Naive B cell (primary cell): ENCODE measurements around the gene REV1. TPM values are rescaled to one million over a fixed set of nuclear protein-coding genes. Genes with fewer than 3 reads are reported as not detected.

Experiments used
- ATAC-seq, 2 donors: fragments of 150-1000 bp; cut with Tn5 transposase; 2 replicates each; pipeline ENCODE4 v1.10.0; 2021; ENCODE audit warnings: low read depth in 2 of 2, mild to moderate bottlenecking in 2 of 2, moderate library complexity in 2 of 2
- DNase-seq: peaks from one replicate; pipeline ENCODE4 v3.0.0; 2022
- H3K27ac Mint-ChIP-seq, 6 donors: one replicate each; pipeline ENCODE4 v1.8.0; 2020 to 2022; ENCODE audit warnings: mild to moderate bottlenecking in 6 of 6, mixed read lengths in 6 of 6, moderate library complexity in 5 of 6, inconsistent platforms in 2 of 6
- H3K27me3 Mint-ChIP-seq, 3 donors: one replicate each; pipeline ENCODE4 v1.8.0; 2021 to 2022; ENCODE audit warnings: mixed read lengths in 3 of 3, mild to moderate bottlenecking in 1 of 3
- H3K36me3 Mint-ChIP-seq, 2 donors: one replicate each; pipeline ENCODE4 v1.8.0; 2020 to 2022; ENCODE audit warnings: mixed read lengths in 2 of 2, inconsistent platforms in 1 of 2, mild to moderate bottlenecking in 1 of 2
- H3K4me1 Mint-ChIP-seq, 3 donors: one replicate each; pipeline ENCODE4 v1.8.0; 2020 to 2022; ENCODE audit warnings: mixed read lengths in 3 of 3, inconsistent platforms in 1 of 3, mild to moderate bottlenecking in 1 of 3, moderate library complexity in 1 of 3
- H3K4me3 Mint-ChIP-seq, 8 donors: one replicate each; pipeline ENCODE4 v1.8.0; 2020 to 2022; ENCODE audit warnings: mild to moderate bottlenecking in 8 of 8, mixed read lengths in 8 of 8, moderate library complexity in 8 of 8, inconsistent platforms in 2 of 8
- H3K9me3 Mint-ChIP-seq, 7 donors: one replicate each; pipeline ENCODE4 v1.8.0; 2020 to 2022; ENCODE audit warnings: mixed read lengths in 7 of 7, mild to moderate bottlenecking in 5 of 7, inconsistent platforms in 2 of 7, moderate library complexity in 1 of 7
- polyA plus RNA-seq, 6 donors: library from polyadenylated mRNA; unstranded; fragments of 300-500 nt; fragmentation: Illumina TruSeq; gene quantifications; one replicate each; pipeline ENCODE4 v1.2.3, GENCODE V29; 2021; ENCODE audit warnings: low read depth in 6 of 6

Gene REV1
- polyA plus RNA-seq, 6 donors from 2014 or later, result 14.7 to 25.8 (median 17.9) TPM

- DNase-seq (no peak), ATAC-seq (no peak)
- H3K27ac Mint-ChIP-seq, result peak overlapping the region in 1 of 6 donors; percentile 51
- peaks cover 28 to 45% (median 40%) of the 10 kb centered on the region in 3 donors for H3K27me3 Mint-ChIP-seq
- H3K9me3 Mint-ChIP-seq, result no peaks in the 10 kb centered on the region
- H3K4me3 Mint-ChIP-seq, result no peak overlapping the region
- no peaks in the 10 kb centered on the region for H3K36me3 Mint-ChIP-seq
- H3K4me1 Mint-ChIP-seq, result peaks cover 0 to 3% (median 0%) of the 10 kb centered on the region in 3 donors
Observed at GRCh38 chr2:99496021-99496420, 6.2 kb upstream of the REV1 start.

GRCh38 chr2:99495115-99495860 lies 5.5 kb upstream of the REV1 start:
- DNase-seq (no peak), ATAC-seq (no peak)
- no peaks in the 10 kb centered on the region for H3K36me3 Mint-ChIP-seq
- H3K27ac Mint-ChIP-seq, result peak overlapping the region in 1 of 6 donors; percentile 46
- H3K4me3 Mint-ChIP-seq, result peak overlapping the region in 1 of 8 donors; percentile 17
- H3K9me3 Mint-ChIP-seq, result no peaks in the 10 kb centered on the region
- peaks cover 23 to 38% (median 33%) of the 10 kb centered on the region in 3 donors for H3K27me3 Mint-ChIP-seq
- H3K4me1 Mint-ChIP-seq, result peaks cover 3 to 9% (median 5%) of the 10 kb centered on the region in 3 donors

- DNase-seq, result no peak
- H3K4me3 Mint-ChIP-seq, result peak overlapping the region in 1 of 8 donors; percentile 32
- H3K9me3 Mint-ChIP-seq, result no peaks in the 10 kb centered on the region
- peaks cover 0 to 20% (median 10%) of the 10 kb centered on the region in 3 donors for H3K27me3 Mint-ChIP-seq
- H3K4me1 Mint-ChIP-seq, result peaks cover 13 to 20% (median 20%) of the 10 kb centered on the region in 3 donors
- H3K27ac Mint-ChIP-seq, result peak overlapping the region in 1 of 6 donors; percentile 11
- peaks cover 0 to 8% of the 10 kb centered on the region in 2 donors for H3K36me3 Mint-ChIP-seq
- ATAC-seq, result no peak
Observed at GRCh38 chr2:99492721-99493120, 2.9 kb upstream of the REV1 start.

- Mint-ChIP-seq H3K4me3 (peak overlapping the region; percentile 89 to 99 (median 97)), H3K4me1 (peaks cover 20 to 32% (median 31%) of the 10 kb centered on the region in 3 donors), H3K9me3 (no peaks in the 10 kb centered on the region), H3K36me3 (peaks cover 0 to 8% of the 10 kb centered on the region in 2 donors), H3K27ac (peak overlapping the region; percentile 94 to 100 (median 99)), H3K27me3 (peaks cover 0 to 8% (median 0%) of the 10 kb centered on the region in 3 donors)
- no peak for DNase-seq
- no peak for ATAC-seq
Observed at GRCh38 chr2:99490623-99491461, 1.0 kb upstream of the REV1 start.

- Mint-ChIP-seq H3K36me3 (peaks cover 0 to 8% of the 10 kb centered on the region in 2 donors), H3K27me3 (peaks cover 0 to 8% (median 0%) of the 10 kb centered on the region in 3 donors), H3K4me3 (peak overlapping the region; percentile 92 to 99 (median 97)), H3K9me3 (no peaks in the 10 kb centered on the region), H3K4me1 (peaks cover 23 to 38% (median 33%) of the 10 kb centered on the region in 3 donors), H3K27ac (peak overlapping the region; percentile 92 to 99 (median 96))
- DNase-seq (peak; percentile 32), ATAC-seq (peak; percentile 17 to 24)
Observed at GRCh38 chr2:99489063-99489760, 605 bp downstream of the REV1 start.

GRCh38 chr2:99488539-99489062 lies 1.2 kb downstream of the REV1 start:
- H3K4me3 Mint-ChIP-seq, result peak overlapping the region; percentile 92 to 99 (median 97)
- no peaks in the 10 kb centered on the region for H3K9me3 Mint-ChIP-seq
- ATAC-seq (no peak), DNase-seq (no peak)
- peak overlapping the region; percentile 92 to 99 (median 96) for H3K27ac Mint-ChIP-seq
- H3K4me1 Mint-ChIP-seq, result peaks cover 28 to 40% (median 39%) of the 10 kb centered on the region in 3 donors
- peaks cover 0 to 1% (median 0%) of the 10 kb centered on the region in 3 donors for H3K27me3 Mint-ChIP-seq
- peaks cover 0 to 8% of the 10 kb centered on the region in 2 donors for H3K36me3 Mint-ChIP-seq

- no peaks in the 10 kb centered on the region for H3K9me3 Mint-ChIP-seq
- H3K36me3 Mint-ChIP-seq, result peaks cover 0 to 8% of the 10 kb centered on the region in 2 donors
- DNase-seq (no peak), ATAC-seq (no peak)
- peak overlapping the region in 6 of 8 donors; percentile 96 to 99 (median 98) for H3K4me3 Mint-ChIP-seq
- H3K4me1 Mint-ChIP-seq, result peaks cover 28 to 42% (median 39%) of the 10 kb centered on the region in 3 donors
- H3K27ac Mint-ChIP-seq, result peak overlapping the region in 3 of 6 donors; percentile 34 to 94 (median 83)
- H3K27me3 Mint-ChIP-seq, result no peaks in the 10 kb centered on the region
Observed at GRCh38 chr2:99487906-99488305, 1.9 kb downstream of the REV1 start.

GRCh38 chr2:99485824-99486223 lies 4.0 kb downstream of the REV1 start:
- H3K4me1 Mint-ChIP-seq, result peaks cover 35 to 56% (median 44%) of the 10 kb centered on the region in 3 donors
- peak overlapping the region in 1 of 8 donors; percentile 83 for H3K4me3 Mint-ChIP-seq
- H3K27ac Mint-ChIP-seq, result peak overlapping the region in 2 of 6 donors; percentile 24 to 65

GRCh38 chr2:99485411-99485810 lies 4.4 kb downstream of the REV1 start:
- DNase-seq (no peak), ATAC-seq (no peak)
- Mint-ChIP-seq H3K9me3 (peaks cover 0 to 2% (median 0%) of the 10 kb centered on the region in 7 donors), H3K27me3 (no peaks in the 10 kb centered on the region), H3K27ac (peak overlapping the region in 2 of 6 donors; percentile 24 to 32), H3K36me3 (peaks cover 0 to 8% of the 10 kb centered on the region in 2 donors), H3K4me3 (peak overlapping the region in 1 of 8 donors; percentile 83), H3K4me1 (peaks cover 32 to 54% (median 41%) of the 10 kb centered on the region in 3 donors)

More at GRCh38 chr2:99485824-99486223, 4.0 kb downstream of the REV1 start:
- no peaks in the 10 kb centered on the region for H3K27me3 Mint-ChIP-seq
- DNase-seq, result no peak
- peaks cover 0 to 8% of the 10 kb centered on the region in 2 donors for H3K36me3 Mint-ChIP-seq
- peaks cover 0 to 2% (median 0%) of the 10 kb centered on the region in 7 donors for H3K9me3 Mint-ChIP-seq
- ATAC-seq, result no peak

GRCh38 chr2:99484205-99484604 lies 5.6 kb downstream of the REV1 start:
- H3K4me3 Mint-ChIP-seq, result no peak overlapping the region
- H3K27ac Mint-ChIP-seq, result no peak overlapping the region
- peaks cover 36 to 62% (median 44%) of the 10 kb centered on the region in 3 donors for H3K4me1 Mint-ChIP-seq
- H3K36me3 Mint-ChIP-seq, result peaks cover 0 to 7% of the 10 kb centered on the region in 2 donors
- H3K27me3 Mint-ChIP-seq, result no peaks in the 10 kb centered on the region
- DNase-seq (no peak), ATAC-seq (no peak)
- peaks cover 0 to 2% (median 0%) of the 10 kb centered on the region in 7 donors for H3K9me3 Mint-ChIP-seq

GRCh38 chr2:99481941-99482340 lies 7.9 kb downstream of the REV1 start:
- Mint-ChIP-seq H3K27me3 (no peaks in the 10 kb centered on the region), H3K4me1 (peaks cover 37 to 53% (median 44%) of the 10 kb centered on the region in 3 donors), H3K9me3 (peaks cover 0 to 2% (median 0%) of the 10 kb centered on the region in 7 donors), H3K27ac (peak overlapping the region in 1 of 6 donors; percentile 18), H3K36me3 (no peaks in the 10 kb centered on the region), H3K4me3 (no peak overlapping the region)
- ATAC-seq (no peak), DNase-seq (no peak)

GRCh38 chr2:99481527-99481926 lies 8.3 kb downstream of the REV1 start:
- Mint-ChIP-seq H3K27me3 (no peaks in the 10 kb centered on the region), H3K36me3 (no peaks in the 10 kb centered on the region), H3K9me3 (peaks cover 0 to 2% (median 0%) of the 10 kb centered on the region in 7 donors), H3K27ac (peak overlapping the region in 2 of 6 donors; percentile 18 to 54), H3K4me1 (peaks cover 34 to 52% (median 42%) of the 10 kb centered on the region in 3 donors), H3K4me3 (peak overlapping the region in 1 of 8 donors; percentile 54)
- no peak for ATAC-seq
- no peak for DNase-seq
